Hematopoietic multipotent progenitor cell treated with erythropoietin and hydrocortisone succinate and interleukin-3 and kit ligand, for 4 days (in vitro differentiated cells): Measurements from ENCODE around the gene SGK2.

Source experiments
- DNase-seq: peaks from one replicate; pipeline ENCODE4 v3.0.0-alpha.2; 2015

SGK2 gene

DNA sequence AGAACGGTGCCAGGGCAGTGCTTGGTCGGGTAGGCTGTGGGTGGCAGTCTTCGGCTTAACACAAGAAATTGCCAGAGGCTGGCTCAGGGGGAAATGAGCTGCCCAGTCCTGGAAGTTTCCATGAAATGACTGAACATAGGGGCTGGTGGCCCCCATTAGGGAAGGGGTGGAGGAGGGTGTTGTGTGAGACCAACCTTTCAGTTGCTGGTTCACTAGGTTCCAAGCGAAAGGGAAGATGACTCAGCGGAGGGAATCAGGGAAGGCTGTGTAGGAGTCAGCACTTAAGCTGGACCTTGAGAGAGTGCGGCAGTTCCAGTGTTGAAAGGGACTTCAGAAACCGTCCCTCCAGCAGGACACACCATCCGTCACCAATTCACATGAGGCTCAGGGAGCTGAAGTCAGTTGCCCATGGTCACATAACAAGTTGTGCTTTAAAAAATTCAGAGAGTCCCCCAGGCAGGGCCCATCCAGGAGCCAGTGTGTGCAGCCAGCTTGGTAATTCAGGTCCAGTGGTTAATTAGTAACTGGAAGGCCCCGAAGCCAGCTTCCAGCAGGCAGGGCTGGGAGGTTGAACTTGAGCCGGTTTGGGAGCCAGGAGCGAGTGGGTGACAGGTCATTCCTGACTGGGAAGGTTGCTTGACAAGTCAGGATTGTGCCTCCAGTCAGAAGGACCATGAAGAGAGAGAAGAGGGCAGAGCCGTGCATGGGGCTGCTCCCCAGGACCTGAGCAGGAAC, at the start of gene SGK2:
SGK2 (plus strand) TSS at position 616 of the 735 bp plus-strand sequence. CDS start 7,469 bp downstream, outside the sequence.
- DNase-seq: no peak

- DNase-seq: no peak
These were observed 46.9 kb upstream of the SGK2 start for GRCh38 chr20:43511879-43512278.

GRCh38 chr20:43513372-43513930, 45.4 kb upstream of the SGK2 start:
- DNase-seq: no peak

GRCh38 chr20:43513931-43514647, 44.7 kb upstream of the SGK2 start:
- DNase-seq: peak; percentile 100

- DNase-seq: no peak
These were observed 44.2 kb upstream of the SGK2 start for GRCh38 chr20:43514648-43514999.

DNA sequence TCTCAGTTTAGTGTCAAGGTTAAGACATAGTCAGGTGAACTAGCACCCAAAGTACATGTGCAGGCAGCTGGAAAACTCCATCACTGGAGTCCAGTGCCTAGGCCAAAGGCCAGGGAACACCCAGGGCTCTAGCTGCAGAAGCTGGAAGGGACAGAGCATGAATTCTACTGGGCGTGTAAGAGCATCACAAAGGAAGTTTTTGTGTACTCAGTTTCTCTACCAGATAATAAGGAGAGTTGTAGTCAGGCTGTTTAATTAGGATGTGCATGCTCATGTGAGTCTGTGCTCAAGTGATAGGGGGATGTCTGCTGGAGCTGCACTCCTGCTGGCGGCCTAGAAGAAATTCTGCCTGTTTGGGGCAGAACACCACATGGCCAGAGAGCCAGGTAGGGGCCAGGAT, 43.2 kb upstream of the SGK2 start:
- no peak for DNase-seq

DNA sequence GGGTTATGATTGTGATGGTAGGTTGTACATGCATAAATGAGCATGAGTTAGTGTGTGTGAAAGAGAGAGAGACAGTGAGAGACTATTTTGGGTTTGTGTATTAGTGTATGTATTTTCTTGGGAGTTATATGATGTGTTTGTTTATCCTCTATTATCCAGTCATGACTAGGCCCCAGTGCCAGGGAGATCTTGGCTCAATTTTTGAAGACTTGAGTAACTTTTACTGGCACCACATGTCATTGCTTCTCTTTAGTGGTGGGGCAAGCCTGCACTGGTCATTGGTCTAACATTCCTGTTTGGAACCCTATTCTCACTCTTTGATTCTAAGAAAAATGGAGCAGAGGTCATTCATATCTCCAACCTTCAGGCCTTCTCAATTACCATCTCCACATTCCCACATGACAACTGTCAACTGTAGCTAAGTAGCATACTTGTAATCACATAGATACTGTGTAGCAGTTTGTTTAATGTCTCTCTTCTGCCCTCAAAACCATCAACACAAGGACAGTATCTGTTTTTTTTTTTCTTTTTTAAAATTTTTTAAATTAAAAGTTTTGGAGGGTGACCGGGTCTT, 42.5 kb upstream of the SGK2 start:
- DNase-seq: no peak

DNA sequence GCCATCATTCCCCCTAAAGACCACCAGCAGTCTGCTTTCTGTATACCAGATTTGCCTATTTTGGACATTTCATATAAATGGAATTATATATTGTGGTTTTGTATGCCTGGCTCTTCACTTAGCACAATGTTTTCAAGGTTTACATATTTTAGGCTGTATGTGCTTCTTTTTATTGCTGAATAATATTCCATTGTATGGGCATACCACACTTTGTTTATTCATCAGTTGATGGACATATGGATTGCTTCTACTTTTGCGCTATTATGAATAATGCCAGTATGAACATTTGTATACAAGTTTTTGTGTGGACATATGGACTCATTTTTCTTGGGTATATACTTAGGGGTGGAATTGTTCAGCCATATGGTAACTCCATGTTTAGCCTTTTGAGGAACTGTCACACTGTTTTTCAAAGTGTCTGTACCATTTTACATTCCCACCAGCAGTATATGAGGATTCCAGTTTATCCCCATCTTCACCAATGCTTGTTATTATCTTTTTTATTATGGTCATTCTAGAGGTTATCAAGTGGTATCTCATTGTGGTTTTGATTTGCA, 38.7 kb upstream of the SGK2 start:
- DNase-seq: no peak

DNA sequence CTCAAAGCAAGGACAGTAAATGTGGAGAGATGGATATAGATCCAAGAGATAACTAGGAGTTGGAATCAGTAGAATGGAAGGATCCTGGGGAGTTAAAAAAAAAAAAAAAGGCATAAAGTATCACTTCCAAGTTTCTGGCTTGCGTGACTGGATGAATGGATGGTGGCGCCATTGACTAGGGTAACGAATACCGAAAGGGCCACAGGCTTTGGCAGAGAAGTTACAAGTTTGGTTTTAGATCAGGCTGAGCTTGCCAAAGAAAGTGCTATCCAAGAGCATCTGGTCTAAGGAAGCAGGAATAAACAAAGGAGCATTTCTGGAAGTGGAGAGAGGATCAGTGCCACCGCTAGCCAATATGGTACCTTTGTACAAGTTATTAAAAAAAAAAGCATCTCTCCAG, 33.8 kb upstream of the SGK2 start:
- DNase-seq: no peak

DNA sequence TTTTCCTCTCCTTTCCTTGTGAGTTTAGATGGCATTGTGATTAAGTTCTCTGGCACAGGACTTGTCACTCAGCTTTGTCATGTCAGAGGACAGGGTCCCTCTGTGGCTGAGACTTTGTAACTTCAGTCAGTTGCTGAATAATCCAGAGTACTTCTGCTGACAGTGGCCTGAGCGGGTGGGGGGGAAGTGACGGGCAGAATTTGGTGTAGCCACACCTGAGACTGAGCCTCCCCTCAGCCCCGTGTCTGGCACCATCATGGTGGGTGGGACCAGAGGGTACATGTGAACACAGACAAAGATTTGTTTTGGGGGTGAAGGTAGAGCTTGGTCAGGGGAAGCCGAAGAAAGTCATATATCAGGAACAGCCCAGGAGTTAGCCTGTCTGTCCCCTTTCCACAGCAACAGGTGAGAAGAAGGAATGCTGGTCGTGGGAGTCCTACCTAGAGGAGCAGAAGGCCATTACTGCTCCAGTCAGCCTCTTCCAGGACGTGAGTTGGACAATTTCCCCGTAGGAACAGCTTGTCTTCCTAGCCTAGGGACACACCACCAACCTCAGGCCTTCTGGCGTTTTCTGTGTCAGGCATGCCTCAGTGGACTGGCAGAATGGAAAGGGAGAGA, 30.5 kb upstream of the SGK2 start:
- DNase-seq: no peak

DNA sequence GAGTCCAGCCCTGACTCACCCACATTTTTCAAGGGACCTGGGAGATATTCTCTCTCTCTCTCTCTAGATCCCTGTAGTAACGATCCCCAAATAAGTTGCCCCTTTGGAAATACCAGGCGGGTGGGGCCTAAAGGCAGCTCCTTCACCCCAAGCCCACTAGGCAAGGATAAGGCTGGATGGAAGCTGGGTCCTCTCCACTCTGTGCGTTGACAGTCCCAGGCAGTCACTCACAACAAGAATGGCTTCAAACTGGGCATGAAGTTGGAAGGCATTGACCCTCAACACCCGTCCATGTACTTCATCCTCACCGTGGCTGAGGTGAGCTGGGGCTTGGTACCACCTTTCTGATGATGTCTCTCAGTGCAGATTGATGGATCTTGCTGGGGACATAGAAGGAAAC, 29.8 kb upstream of the SGK2 start:
- no peak for DNase-seq

GRCh38 chr20:43529457-43530153, 29.2 kb upstream of the SGK2 start:
- no peak for DNase-seq

DNA sequence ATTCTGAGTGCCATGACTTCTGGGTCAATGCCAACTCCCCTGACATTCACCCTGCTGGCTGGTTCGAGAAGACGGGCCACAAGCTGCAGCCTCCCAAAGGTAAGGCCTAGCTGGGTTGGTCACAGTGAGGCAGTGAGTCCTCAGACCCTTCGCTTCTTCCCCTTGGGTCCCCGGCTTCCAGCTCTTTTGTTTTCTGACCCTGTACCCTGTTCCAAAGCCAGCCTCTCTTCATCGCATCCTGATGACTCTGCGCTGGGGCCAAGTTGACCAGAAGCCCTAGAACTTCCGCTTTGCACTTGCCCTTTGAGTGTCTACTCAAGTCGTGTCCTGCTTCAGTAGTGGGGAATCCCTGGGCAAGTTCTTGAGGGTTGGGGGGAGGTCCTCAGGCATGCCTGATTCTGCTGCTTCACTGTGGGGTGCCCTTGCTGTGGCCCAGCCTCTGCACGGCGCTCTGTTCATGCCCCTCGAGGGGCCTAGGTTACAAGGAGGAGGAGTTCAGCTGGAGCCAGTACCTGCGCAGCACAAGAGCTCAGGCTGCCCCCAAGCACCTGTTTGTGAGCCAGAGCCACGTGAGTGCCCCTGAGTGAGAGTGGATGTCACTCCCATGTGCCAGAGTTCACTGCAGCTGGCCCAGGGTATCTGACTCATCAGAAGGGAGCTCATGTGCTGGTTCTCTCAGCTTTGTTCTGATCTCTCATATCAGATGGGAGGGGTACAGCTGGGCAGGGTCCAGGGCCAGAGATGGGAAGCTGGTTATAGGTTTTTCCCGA, 28.3 kb upstream of the SGK2 start:
- DNase-seq: no peak

DNA sequence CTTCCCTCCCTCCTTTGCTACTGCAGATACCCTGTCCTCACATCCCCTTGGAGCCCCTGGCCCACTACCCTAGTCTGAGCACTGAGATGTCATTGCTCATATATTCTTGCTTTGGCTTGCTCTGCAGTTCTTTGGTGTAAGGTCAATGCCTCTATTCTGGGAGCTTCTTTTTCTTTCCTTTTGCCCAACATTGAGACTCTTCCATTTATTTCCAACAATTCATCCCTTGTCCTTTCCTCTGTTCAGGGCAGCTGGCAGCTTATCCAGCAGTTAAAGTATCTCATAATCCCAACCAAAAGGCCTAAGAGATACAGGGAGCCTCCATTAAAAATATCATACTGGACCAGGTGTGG, 27.8 kb upstream of the SGK2 start:
- DNase-seq: no peak

- no peak for DNase-seq
These were observed 26.3 kb upstream of the SGK2 start for GRCh38 chr20:43532416-43533055.

DNA sequence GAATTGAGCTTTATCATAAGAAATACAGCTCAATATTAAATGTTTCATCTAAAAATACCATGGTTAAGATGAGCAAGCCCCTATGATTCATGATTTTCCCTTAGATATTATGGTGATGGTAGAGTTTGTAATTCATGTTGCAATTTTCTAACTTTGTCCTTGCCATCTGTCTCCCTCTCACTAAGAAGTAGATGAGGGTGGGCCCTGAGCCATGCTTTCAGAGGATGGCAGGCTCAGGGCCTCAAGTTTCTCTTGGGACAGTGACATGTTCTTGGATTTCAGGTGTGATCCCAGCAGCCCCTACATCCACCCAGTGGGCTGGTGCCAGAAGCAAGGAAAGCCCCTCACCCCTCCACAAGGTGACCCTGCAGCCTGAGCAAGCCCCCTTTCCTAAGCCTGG, 25.8 kb upstream of the SGK2 start:
- no peak for DNase-seq

GRCh38 chr20:43534016-43534415, 24.8 kb upstream of the SGK2 start:
- no peak for DNase-seq

DNA sequence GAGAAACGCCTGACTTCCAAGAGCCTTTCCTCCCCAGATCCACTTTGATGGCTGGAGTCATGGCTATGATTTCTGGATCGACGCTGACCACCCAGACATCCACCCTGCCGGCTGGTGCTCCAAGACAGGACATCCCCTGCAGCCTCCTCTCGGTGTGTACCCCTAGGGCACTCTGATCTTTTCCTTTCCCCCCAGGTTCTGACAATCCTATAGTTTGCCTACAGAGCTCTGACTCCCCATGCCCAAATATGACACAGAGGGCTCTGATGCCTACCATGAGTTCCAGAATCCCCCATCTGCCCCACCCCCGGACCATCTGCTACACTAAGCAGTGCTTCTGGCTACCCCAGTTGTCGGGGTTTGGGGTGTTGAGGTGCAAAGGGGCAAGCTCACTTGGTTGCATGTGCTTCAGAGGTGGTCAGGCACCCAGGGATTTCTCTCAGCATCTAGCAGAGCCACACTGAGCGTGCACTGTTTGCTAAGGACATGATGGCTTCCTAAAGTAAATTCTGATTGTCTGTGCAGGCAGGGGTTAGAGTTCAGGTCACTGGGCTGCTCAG, 24.0 kb upstream of the SGK2 start:
- DNase-seq: no peak

DNA sequence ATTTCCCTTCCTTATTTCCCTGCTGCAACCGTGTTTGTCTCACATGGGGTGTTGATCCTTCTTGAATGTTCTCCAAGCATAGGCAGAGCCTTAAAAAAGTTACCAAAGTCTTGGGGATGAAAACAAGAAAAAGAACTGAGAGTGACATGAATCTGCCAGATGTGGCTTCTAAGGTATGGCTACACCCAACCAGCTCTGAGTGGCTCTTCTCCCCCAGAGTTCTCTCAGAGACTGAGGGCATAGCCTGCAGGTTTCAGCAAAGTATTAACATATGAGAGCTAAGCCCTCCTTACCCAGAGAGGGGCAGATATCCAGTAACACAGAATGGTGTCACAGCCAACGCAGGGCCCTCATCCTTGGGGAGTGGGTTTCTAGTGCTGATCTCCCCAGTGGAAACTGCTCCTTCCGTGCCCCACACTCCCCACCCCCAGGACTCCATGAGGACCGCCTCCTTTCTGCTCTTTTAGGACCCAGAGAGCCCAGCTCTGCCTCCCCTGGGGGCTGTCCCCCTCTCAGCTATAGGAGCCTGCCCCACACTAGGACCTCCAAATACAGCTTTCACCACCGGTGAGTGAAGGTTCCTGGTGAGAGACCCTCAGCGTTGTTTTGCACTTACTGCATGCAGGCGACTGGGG, 23.3 kb upstream of the SGK2 start:
- no peak for DNase-seq

- no peak for DNase-seq
These were observed 22.6 kb upstream of the SGK2 start for GRCh38 chr20:43536041-43536816.
